NB4 (cell line): ENCODE results near the gene ACSM5.
"Not testable (repeated sequence)": the region's sequence is repeated elsewhere in the genome, so short reads cannot be mapped to it uniquely, and the experiment has no call there.

ENCODE experiments used
- CTCF ChIP-seq: IDR thresholded peaks from one replicate; pipeline ENCODE4 v1.5.1; 2012; ENCODE audit warnings: low read depth, low read length
- MAX ChIP-seq: IDR thresholded peaks from 2 replicates; pipeline ENCODE4 v1.6.1; 2011; ENCODE audit warnings: low read depth, low read length
- MYC ChIP-seq: IDR thresholded peaks from 2 replicates; pipeline ENCODE4 v1.6.1; 2011; ENCODE audit warnings: low read depth, low read length
- POLR2A ChIP-seq: IDR thresholded peaks from 2 replicates; pipeline ENCODE4 v1.6.1; 2011; ENCODE audit warnings: mild to moderate bottlenecking; ENCODE audit not compliant: insufficient read length; ENCODE audit errors: extremely low read depth

- TF ChIP-seq CTCF, POLR2A, MYC, MAX: not testable (repeated sequence)
Observed at GRCh38 chr16:20459227-20459626, 49.9 kb downstream of the ACSM5 start.
